Measurements from ENCODE around the gene SLC30A2.
"Not testable (repeated sequence)": the region's sequence is repeated elsewhere in the genome, so short reads cannot be mapped to it uniquely, and the experiment has no call there.

The SLC30A2 gene, protein sequence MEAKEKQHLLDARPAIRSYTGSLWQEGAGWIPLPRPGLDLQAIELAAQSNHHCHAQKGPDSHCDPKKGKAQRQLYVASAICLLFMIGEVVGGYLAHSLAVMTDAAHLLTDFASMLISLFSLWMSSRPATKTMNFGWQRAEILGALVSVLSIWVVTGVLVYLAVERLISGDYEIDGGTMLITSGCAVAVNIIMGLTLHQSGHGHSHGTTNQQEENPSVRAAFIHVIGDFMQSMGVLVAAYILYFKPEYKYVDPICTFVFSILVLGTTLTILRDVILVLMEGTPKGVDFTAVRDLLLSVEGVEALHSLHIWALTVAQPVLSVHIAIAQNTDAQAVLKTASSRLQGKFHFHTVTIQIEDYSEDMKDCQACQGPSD

DNA sequence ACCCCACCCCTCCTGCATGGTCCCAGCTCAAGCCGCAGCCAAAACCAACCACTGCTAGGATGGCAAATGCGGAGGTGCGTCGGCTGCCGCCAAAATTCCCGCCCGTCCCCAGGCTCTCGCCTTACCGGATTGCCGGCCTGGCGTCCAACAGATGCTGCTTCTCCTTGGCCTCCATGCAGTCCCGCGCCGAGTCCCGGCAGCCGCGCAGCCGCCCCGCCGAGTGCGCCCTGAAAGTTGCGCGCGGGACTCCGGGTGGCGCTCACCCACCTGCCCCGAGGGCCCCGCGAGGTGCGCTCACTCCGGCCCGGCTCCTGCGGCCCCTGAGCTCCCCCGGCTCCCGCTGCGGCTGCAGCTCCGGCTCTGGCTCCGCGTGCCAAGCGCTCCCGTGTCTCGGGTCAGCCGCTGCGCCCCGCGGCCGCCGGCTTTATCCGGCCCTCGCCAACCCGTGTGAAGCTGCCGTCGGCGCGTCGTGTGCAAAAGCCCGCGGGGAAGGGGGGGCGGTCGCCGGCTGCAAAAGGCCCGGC lies at the start of gene SLC30A2:
SLC30A2 (minus strand) TSS at position 397 of the 524 bp plus-strand sequence; CDS start at position 175, 222 bp downstream.
- DNase-seq: no peak

DNA sequence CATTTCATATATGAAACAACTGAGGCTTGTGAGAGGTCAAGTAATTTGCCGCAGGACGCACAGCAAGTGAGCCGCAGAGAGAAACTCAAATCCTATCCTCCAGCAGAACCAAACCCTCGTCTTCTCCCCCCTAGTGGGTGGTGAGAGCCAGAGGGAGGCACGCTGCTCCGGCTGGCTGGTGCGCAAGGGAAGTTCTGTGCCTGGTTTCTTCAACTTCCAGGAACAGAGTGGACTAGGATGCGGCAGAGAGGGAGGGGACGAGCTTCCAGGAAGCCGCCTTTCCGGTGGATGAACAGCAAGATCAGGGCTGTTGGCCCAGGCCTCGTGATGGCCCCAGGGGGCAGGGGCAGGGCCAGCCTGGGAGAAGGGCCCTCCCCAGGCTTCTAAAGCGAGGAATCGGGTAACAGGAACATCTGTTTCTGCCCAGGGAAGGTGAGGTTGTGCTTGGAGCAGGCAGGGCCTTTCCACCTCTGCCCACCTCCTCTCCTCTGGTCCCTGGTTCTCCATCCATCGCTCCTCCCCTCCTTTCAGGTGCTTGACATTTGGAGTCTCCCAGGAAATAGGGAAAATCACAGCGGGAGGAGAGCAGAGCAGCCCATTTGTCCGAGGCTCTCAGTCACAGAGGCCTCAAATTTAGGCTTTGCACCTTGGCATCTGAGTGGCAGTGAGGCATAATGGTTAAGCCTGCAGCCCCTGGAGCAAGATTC lies 48.9 kb upstream of the SLC30A2 start:
- DNase-seq: peak; percentile 47

DNA sequence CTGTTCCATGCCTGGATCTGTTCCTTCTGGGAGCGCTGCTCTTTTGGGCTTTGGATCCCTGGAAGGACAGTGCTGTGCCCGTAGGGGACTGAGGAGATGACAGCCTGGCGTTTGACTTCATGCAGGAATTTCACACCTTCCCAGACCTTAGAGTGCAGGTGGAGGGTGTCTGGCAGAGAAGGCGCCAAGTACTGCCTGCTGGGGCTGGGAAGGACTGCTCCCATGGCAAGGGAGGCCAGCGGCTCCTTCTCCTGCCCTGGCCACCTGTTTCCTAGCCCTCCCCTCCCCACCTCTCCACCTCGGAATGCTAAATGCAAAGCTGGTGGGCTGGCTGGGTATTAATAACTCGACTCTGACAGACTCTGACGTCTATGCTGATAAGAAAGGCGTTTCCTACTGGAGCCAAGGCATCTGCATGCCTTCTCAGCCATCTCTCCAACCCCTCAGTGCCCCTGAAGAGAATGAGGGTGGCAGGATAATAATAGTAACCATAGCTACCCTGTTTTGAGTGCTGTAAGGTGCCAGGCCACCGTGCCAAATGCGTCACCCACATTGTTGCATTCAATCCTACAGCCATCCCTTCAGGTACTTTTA lies 48.3 kb upstream of the SLC30A2 start:
- DNase-seq: peak; percentile 63

DNA sequence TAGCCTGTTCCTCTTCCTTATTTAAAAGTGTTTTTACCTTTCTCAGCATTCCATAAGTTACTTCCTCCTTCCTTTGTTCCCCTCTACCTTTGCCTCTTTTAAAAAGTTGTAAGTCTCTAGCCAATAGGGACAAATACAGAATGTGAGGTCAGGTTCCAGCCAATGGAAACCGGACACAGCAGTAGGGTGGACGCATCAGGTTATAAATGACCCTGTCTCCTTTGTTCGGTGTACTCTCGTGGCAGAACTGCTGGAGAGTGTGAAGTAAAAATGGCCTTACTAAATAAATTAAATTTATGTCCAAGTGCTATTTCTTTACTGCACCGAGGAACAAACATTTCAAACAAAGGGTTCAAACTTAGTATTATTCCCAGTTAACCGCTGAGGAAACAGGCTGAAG lies 47.7 kb upstream of the SLC30A2 start:
- DNase-seq: not testable (repeated sequence)

DNA sequence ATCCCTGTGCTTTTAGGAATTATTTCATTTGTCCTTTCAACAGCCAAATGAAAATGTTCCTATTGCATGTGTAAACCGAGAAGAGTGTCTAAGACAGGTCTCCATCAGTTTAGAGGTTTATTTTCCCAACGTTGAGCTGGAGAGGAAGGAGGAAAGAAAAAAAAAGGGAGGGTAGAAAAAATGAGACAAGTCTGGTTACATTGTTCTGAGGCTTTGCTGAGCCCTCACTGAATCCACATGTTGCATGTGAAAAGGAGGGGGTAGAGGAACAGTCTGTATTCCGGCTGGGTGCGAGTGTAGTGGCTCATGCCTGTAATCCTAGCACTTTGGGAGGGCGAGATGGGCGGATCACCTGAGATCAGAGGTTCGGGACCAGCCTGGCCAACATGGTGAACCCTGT lies 46.5 kb upstream of the SLC30A2 start:
- DNase-seq: no peak

DNA sequence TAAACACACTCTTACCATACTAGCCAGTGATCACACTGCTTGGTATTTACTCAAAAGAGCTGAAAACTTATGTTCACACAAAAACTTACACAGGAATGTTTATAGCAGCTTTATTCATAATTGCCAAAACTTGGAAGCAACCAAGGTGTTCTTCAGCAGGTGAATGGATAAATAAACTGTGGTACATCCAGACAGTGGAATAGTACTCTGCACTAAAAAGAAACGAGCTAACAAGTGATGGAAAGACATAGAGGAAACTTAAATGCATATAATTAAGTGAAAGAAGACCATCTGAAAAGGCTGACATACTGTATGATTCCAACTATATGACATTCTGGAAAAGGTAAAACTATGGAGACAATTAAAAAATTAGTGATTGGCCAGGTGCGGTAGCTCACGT lies 45.0 kb upstream of the SLC30A2 start:
- DNase-seq: no peak

DNA sequence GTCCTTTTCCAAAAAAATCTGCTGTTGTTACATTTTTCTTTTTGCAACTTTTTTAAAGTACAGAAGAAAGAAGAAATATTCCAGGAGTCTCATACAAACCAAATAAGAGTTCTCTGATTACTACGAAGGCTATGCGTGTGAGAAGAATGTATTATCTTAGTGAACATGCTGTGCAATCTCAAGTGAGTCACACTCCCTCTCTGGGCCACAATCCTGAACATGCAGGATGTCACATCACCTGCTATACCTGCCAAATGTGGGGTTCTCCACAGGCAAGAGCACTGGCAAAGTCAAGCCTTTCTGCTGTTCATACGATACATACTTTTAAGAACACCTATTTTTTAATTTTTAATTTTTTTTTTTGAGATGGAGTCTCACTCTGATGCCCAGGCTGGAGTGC lies 43.2 kb upstream of the SLC30A2 start:
- DNase-seq: no peak

DNA sequence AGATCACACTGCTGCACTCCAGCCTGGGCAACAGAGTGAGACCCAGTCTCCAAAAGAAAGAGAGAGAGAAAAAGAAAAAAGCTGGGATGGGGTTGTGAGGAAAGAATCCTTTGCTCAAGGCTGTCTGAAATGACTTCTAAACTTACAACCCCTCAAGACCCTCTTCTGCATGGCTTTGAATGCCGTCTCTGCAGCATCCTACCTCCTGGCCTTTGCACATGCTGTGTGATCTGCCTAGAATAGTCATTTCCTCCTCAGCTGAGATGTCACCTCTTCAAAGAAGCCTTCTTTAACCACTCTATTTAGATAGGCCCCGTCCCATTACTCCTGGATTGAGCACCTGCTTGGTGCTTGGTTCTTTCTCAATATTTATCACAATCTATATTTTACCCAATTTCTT lies 38.9 kb upstream of the SLC30A2 start:
- no peak for DNase-seq

DNA sequence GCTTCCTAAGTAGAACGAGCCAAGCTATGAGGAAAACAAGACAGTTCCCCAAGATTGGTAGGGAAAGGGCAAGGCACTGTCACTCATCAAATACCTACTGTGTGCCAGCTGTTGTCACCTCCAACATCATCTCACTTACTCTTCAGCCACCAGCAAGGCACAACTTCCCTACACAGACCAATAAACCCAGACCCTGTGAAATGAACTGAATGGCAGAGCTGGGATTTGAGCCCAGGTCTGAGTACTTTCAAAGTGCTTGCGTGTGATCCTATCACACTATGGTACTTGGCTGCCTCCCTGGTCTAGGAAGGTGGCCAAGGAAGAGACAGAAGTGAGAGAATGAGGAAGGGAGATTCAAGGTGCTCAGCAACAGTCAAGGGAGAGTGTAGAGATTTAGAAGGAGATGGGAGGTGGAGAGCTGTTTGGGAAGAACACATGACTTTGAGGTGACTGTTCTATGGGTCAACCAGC lies 38.2 kb upstream of the SLC30A2 start:
- DNase-seq: no peak

DNA sequence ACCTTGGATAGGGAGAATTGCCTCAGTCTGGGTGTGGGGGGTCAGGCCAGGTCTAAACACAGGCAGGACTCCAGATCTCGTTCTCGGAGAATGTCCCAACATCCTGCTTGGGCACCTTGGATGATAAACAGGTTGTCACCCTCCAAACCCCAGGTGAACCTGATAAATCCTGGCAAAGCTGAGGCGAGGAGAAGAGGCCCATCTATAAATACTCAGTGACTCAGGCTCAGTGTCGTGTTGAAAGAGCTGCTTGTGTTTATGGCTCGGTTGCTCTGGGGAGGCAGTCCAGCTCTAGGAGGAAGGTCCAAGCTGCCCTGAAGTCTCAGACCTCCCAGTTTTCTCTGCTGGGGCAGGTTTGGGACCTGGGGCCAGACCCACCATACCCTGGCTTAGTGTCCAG lies 37.3 kb upstream of the SLC30A2 start:
- DNase-seq: no peak

DNA sequence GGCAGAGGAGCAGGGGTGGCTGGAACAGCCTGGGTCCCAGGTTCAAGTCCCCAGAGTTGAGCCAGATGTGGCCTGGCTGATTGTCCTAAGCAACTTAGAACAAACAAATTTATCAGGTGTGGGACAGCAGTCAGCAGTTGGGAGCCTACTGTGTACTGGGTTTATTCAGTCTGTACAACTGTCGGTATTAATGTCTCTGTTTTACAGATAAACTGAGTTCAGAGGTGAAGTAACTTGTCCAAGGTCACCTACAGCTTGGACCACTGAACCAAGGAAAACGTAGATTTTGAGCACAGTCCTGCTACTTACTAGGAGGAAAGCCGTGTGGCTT lies 36.1 kb upstream of the SLC30A2 start:
- no peak for DNase-seq

DNA sequence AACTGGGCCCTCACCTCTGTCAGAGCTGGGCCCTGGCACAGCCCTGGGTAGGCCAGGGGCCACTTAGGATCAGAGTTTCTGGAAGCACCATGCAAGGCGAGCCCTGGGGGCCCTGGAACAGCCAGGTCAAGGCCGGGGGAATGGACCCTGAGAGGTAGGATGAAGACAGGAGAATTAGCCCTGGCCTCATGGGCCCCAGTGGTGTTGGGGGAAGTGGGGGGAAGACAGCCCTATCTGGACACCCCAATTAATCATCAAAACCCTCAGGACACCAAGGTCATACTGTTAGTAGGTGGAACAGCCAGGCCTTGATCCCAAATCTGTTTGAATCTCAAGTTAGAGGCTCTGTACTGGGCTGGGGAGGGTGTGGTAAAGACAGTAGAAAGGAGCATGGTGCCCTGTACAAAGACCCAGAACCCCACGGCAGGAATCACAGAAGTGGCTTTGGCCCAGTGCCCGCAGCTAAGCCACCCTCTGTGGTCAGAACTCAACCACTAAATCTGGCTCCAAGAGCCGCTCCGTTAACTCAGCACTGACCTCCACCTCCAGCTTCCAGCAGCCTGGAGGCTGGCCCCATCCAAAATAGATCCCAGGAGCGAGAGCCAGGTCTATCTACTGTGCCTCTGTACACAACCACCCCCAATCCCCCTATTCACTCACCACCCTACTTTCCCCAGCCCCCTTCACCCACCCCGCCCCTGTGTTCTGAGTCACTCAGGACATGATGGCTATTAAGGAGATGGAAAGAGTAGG lies 35.5 kb upstream of the SLC30A2 start:
- DNase-seq: no peak

DNA sequence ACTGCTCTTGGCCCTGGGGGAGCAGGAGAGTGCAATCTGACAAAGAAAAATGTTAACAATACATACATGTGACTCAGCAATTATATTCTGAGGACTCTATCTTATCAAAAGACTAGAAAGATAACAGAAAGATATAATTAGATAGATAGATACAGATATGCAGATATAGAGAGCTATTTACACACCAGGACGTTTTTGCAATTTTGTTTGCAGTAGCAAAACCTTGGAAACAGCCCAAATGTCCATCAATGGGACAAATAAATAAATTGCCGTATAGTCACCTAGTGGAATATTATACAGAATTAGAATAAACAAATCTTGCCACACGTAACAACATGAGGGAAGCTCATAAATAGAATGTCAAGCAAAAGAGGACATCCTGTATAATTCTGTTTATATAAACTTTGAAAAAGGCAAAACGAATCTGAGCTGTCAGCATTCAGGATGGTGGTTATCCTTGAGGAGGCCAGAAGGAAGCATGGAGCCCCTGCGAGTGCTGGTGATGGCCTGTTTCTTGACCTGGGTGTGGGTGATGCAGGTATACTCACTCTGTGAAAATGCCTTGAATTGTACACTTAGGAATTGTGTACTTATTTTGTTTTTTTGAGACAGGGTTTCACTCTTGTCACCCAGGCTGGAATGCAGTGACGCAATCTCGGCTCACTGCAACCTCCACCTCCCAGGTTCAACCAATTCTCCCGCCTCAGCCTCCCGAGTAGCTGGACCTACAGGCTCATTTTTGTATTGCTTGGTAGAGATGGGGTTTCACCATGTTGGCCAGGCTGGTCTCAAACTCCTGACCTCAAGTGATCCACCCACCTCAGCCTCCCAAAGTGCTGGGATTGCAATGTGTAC lies 34.3 kb upstream of the SLC30A2 start:
- no peak for DNase-seq

DNA sequence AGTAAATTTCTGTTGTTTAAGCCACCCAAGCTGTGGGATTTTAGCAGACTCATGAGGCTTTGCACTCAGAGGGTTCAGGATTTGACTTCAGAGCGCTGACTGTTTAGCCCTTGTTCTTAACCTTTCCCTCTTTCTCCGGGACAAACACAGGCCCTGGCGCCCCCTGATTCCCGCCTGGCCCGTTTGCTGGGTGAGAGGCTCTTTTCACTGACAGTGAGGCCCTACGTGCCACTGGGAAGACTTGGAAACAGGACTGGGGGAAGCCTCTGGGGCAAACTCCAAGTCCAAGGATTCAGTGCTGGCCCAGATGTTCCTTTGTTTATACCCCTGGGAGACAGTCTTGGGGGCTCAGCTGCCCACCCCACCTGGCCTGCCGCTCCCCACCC lies 33.3 kb upstream of the SLC30A2 start:
- DNase-seq: no peak

DNA sequence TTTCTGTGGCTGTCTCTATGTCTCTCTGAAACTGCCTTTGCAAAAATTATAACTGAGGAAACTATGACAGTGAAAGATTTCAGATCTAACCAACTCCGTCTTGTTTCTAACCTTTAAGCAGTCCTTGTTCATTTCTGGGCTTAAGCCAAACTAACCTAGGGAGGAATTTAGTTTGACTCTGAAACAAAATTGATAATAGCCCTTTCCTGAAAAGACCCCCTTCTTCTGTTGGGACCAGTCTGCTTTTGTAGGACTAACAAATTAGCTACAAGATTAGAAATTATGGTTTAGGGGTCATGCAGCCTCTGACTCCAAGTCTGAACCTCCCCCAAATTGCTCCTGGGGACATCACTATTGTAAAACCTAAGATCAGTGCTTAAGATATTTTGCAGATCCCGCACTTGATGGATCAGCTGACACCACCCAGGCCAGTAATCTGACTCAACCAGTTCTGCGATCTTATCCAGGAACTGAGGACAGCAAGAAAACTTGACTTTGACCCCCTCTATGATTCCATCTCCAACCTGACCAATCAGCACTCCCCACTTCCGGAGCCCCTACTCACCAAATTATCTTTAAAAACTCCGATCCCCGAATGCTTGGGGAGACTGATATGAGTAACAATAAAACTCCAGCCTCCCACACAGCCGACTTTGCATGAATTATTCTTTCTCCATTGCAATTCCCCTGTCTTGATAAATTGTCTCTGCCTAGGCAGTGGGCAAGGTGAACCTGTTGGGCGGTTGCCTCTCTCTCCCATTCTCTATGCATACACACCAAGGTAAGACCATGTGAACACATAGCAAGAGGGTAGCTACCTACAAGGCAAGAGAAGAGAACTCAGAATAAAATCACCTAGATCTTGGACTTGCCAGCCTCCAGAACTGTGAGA lies 32.6 kb upstream of the SLC30A2 start:
- no peak for DNase-seq

DNA sequence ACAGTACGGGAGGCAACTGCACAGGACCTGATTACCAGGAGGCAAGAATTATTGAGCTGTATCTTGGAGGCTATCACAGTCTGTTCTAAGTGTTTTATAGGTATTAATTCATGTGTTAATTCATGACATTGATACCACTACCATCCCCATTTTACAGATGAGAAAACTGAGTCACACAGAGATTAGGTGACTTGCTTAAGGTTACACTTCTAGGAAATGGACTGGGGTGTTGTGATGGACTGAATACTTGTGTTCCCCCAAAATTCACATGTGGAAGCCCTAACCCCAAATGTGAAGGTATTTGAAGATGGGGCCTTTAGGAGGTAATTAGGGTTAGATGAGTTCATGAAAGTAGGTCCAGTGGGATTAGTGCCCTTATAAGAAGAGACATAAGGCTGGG lies 31.6 kb upstream of the SLC30A2 start:
- DNase-seq: no peak

DNA sequence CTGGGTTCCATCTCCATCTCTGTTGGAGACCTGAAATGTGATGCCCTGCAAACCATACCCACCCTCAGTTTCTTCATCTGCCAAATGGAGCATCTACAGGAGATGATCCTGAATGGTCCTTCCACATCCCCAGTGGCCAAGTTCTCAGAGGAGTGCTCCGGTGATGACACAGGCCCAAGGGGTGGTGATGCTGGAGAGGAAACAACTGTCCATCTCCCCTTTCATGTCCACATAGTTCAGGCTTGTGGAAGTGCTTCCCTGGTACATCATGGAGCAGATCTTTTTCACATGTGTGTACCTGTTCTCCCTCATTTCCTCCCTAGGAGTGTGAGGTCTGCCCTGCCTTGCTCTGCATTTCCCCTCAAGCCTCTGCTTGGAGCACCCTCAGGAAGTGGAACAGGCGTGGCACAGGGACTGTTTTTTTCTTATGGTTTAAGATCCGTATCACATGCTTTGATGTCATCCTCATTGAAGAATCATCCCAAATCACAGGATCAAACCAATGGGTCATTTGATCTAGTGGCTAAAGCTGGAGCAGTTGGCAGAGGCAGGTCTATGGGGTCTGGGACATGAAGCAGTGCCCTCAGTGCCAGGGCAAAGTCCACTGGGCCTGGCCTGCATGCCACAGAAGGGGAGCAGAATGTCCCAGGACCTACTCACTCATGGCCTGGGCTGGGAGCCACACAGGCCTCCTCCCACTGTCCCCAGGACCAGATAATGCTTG lies 29.7 kb upstream of the SLC30A2 start:
- no peak for DNase-seq

DNA sequence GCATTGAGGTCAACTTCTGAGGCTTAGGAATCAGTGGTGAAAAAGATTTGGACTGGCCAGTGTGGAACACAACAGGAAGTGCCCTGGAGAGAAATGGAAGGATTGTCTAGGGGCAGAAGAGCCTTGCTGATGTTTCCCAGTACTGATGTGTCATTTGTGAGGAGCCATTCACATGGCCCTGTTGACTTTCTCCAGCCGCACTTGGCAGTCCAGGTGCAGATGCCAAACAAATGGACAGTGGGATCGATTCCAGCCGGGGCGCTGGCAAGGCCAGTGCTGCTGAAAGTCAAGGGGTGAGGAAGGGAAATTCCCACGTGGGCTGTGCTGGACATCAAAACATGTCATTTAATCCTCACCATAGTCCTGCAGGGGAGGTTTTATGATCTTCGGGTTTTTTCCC lies 26.4 kb upstream of the SLC30A2 start:
- no peak for DNase-seq

DNA sequence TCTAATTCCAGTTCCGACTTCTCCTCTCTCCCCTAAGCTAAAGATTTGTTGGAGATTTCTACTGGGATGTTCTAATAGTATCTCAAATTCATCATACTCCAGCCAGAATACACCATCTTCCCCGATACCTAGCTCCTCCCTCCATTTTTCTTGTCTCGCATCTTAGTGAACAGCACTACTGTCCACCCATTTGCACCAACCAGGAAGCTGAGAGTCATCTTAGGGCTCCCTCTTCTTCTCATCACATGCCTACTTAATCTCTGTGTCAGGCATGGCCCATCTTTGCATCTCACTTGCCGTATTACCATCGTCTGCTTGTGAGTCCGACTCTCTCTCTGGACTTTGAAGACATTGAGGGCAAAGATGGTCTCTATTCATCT lies 25.0 kb upstream of the SLC30A2 start:
- no peak for DNase-seq

DNA sequence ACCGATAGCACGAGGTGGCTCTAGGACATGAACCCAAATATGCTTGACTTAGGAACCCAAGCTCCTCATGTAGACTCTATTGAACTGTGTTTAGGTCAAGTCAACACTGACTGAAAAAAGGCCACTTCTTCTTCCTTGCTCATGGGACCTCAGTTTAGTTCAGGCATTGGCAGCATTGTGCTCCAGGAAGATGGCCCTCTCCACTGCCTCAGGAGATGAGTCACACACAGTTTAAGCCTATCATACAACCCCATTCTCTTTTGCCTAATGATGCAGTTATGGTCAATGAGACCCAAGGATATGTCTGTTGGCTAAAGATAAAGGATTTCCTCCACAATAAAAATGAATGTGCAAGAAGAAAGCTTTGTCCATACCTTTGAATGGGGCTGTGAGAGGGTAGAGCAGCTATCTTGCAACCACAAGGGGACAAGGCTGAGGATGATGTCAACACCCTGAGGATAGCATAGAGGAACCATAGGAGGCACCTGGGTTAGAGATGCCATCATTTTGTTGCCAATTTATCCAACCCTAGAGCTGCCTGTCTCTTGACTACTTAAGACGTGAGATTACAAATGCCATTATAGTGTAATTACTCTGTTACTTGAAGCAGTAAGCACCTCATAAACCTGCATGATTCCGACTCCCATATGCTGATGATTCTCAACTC lies 24.5 kb upstream of the SLC30A2 start:
- peak; percentile 66 for DNase-seq

All from NCI-H82 (cell line).